ENCODE data around the gene MIPEP. TPM values are rescaled to one million over a fixed set of nuclear protein-coding genes. Genes with fewer than 3 reads are reported as not detected.

MIPEP gene
- total and polyA plus RNA-seq, 4 donors, result 3.6 to 9.1 (median 6.5) TPM

DNA sequence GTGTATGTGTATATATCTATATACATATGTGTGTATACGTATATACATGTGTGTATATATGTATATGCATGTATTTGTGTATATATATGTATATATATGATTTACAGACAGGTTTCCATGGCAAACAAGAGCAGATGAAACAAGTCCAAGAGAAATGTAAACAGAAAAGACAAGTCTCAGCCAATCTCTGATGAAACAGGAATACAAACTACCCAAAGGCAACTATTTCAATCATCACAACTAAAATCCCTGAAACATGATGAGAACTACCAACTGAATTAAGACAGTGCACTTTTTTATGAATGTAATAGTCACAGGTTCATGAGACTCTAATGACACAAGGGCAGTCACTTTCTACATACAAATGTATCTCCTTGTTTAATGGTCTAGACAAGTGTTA, 178.8 kb downstream of the MIPEP start:
- Histone ChIP-seq H3K9me3 (ENCODE audit: control insufficient read depth, low read length) (no peaks in the 10 kb centered on the region), H3K27ac (ENCODE audit: low read depth in 1 of 2, low read length in 2 of 2) (no peak overlapping the region), H3K27me3 (ENCODE audit: control insufficient read depth in 1 of 2, insufficient read depth in 2 of 2, low read length in 1 of 2) (no peaks in the 10 kb centered on the region), H3K4me1 (ENCODE audit: control insufficient read depth in 1 of 2, insufficient read depth in 2 of 2, low read length in 2 of 2) (no peaks in the 10 kb centered on the region), H3K4me3 (ENCODE audit: low read length in 2 of 2) (no peak overlapping the region), H3K36me3 (ENCODE audit: control insufficient read depth in 1 of 2, insufficient read depth in 2 of 2, low read length in 1 of 2) (no peaks in the 10 kb centered on the region)
- DNase-seq, result no peak
- intact Hi-C loops (cut with DNase I), result loop anchor here in 1 of 2 donors (10.0 kb wide), 1 partner anchor 164 kb away; no protein-coding TSS in a partner anchor
- no peak for ATAC-seq (ENCODE audit: low FRiP score)
- WGBS, 2 donors, result 96 to 97% methylated on average over 1 of the region's 1 CpG

DNA sequence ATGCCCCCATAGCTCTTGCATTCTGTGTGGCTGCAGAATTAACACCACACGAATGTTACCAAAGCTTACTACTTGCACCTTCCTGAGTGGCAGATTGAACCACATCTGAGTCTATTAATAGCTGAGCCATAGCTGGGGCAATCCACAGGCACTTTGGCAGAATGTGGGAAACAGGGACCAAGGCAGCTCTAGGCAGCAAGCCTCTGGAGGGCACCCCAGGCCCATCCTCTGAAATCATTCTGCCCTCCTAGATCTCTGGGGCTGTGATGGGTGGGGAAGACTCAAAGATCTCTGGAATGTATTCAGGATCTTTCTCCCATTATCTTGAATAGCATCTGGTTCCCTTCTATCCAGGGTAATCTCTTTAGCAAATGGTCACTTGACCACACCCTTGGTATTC, 179.7 kb downstream of the MIPEP start:
- no peaks in the 10 kb centered on the region for H3K4me1 ChIP-seq (ENCODE audit: control insufficient read depth in 1 of 2, insufficient read depth in 2 of 2, low read length in 2 of 2)
- no peak overlapping the region for H3K27ac ChIP-seq (ENCODE audit: low read depth in 1 of 2, low read length in 2 of 2)
- no peak for DNase-seq
- intact Hi-C loops (cut with DNase I), result no loop called here
- no peak for ATAC-seq (ENCODE audit: low FRiP score)
- H3K9me3 ChIP-seq (ENCODE audit: control insufficient read depth, low read length), result no peaks in the 10 kb centered on the region
- H3K36me3 ChIP-seq (ENCODE audit: control insufficient read depth in 1 of 2, insufficient read depth in 2 of 2, low read length in 1 of 2), result no peaks in the 10 kb centered on the region
- H3K27me3 ChIP-seq (ENCODE audit: control insufficient read depth in 1 of 2, insufficient read depth in 2 of 2, low read length in 1 of 2), result no peaks in the 10 kb centered on the region
- H3K4me3 ChIP-seq (ENCODE audit: low read length in 2 of 2), result no peak overlapping the region
- 27 to 38% methylated on average over 1 of the region's 1 CpG for WGBS, 2 donors

DNA sequence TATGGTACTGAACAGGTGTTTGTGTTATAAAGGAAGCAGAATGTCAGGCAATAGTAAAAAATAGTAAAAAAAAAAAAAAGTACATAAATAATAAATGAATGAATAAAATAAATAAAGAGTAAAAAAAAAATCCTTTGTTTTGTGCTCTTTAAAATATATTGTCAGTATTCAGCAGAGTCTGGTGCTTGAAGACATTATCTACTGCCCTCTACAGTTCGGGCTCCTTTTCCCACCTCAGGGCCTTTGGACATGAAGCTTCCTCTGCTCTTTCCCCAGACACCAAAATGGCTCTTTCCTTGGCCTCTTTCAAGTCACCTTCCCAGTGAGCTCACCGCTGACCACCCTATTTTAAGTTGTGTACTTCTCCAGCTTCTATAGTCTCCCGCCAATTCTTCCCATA, 181.5 kb downstream of the MIPEP start:
- no peaks in the 10 kb centered on the region for H3K27me3 ChIP-seq (ENCODE audit: control insufficient read depth in 1 of 2, insufficient read depth in 2 of 2, low read length in 1 of 2)
- ATAC-seq (ENCODE audit: low FRiP score) (no peak), DNase-seq (no peak)
- intact Hi-C loops (cut with DNase I), result no loop called here
- no peak overlapping the region for H3K4me3 ChIP-seq (ENCODE audit: low read length in 2 of 2)
- H3K9me3 ChIP-seq (ENCODE audit: control insufficient read depth, low read length), result no peaks in the 10 kb centered on the region
- H3K4me1 ChIP-seq (ENCODE audit: control insufficient read depth in 1 of 2, insufficient read depth in 2 of 2, low read length in 2 of 2), result no peaks in the 10 kb centered on the region
- WGBS, 2 donors, result 96 to 98% methylated on average over 3 of the region's 3 CpGs
- H3K36me3 ChIP-seq (ENCODE audit: control insufficient read depth in 1 of 2, insufficient read depth in 2 of 2, low read length in 1 of 2), result no peaks in the 10 kb centered on the region
- H3K27ac ChIP-seq (ENCODE audit: low read depth in 1 of 2, low read length in 2 of 2), result no peak overlapping the region

DNA sequence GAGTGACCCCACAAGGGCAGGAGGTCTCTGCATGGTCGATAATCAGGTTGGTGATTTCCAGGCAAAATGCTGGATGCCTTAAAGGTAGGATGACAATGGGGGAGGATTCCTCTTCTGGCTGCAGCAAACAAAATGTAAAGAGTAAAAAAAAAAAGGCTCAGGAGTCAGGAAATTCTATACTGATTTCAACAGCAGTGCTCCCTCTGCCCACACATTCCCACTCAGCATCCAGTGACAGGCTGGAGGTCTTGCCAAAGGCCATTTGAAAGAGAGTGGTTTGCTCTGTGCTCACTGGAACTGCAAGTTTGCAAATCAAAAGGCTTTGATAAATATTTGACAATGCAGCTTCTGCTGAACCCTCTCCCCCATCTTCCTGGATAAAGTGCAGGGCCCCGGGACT, 183.6 kb downstream of the MIPEP start:
- H3K27ac ChIP-seq (ENCODE audit: low read depth in 1 of 2, low read length in 2 of 2), result no peak overlapping the region
- no peaks in the 10 kb centered on the region for H3K4me1 ChIP-seq (ENCODE audit: control insufficient read depth in 1 of 2, insufficient read depth in 2 of 2, low read length in 2 of 2)
- no peak overlapping the region for H3K4me3 ChIP-seq (ENCODE audit: low read length in 2 of 2)
- H3K36me3 ChIP-seq (ENCODE audit: control insufficient read depth in 1 of 2, insufficient read depth in 2 of 2, low read length in 1 of 2), result no peaks in the 10 kb centered on the region
- DNase-seq (no peak), ATAC-seq (ENCODE audit: low FRiP score) (no peak)
- intact Hi-C loops (cut with DNase I), result no loop called here
- H3K9me3 ChIP-seq (ENCODE audit: control insufficient read depth, low read length), result no peaks in the 10 kb centered on the region
- no peaks in the 10 kb centered on the region for H3K27me3 ChIP-seq (ENCODE audit: control insufficient read depth in 1 of 2, insufficient read depth in 2 of 2, low read length in 1 of 2)
- WGBS, 2 donors, result 92% methylated on average over 2 of the region's 2 CpGs

DNA sequence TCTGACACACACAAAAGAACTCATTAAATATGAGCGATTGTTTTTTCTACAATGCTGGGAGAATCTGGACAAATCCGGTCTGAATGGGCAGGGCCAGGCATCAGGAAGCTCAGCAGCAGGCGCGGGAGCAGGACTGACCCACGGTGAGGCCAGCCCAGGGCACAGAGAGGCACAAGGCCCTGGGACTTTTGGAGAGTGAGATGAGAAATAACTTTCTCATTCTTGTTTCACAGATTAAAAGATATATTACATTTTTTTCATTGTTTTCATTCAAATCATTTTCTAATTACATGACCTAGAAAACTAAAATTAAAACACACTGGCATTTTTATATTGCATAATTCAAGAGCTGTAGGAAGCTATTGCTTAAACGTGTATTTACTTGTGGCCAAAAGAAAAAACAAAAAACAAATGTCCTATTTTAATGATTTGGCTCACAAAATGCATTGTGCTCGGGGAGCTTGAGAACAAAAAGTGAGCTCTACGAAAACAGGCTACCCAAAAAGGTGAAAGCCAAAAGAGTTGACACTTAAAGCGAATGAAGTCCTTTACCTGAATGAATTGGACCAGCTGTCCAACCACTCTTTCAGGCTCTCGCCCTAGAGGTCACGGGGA, 185.8 kb downstream of the MIPEP start:
- intact Hi-C loops (cut with DNase I), result no loop called here
- H3K4me1 ChIP-seq (ENCODE audit: control insufficient read depth in 1 of 2, insufficient read depth in 2 of 2, low read length in 2 of 2), result no peaks in the 10 kb centered on the region
- H3K9me3 ChIP-seq (ENCODE audit: control insufficient read depth, low read length), result no peaks in the 10 kb centered on the region
- DNase-seq, result no peak
- H3K27me3 ChIP-seq (ENCODE audit: control insufficient read depth in 1 of 2, insufficient read depth in 2 of 2, low read length in 1 of 2), result no peaks in the 10 kb centered on the region
- no peak overlapping the region for H3K4me3 ChIP-seq (ENCODE audit: low read length in 2 of 2)
- 74% methylated on average over 11 of the region's 11 CpGs for WGBS, 2 donors
- ATAC-seq (ENCODE audit: low FRiP score), result peak; percentile 49
- no peak overlapping the region for H3K27ac ChIP-seq (ENCODE audit: low read depth in 1 of 2, low read length in 2 of 2)
- H3K36me3 ChIP-seq (ENCODE audit: control insufficient read depth in 1 of 2, insufficient read depth in 2 of 2, low read length in 1 of 2), result no peaks in the 10 kb centered on the region

DNA sequence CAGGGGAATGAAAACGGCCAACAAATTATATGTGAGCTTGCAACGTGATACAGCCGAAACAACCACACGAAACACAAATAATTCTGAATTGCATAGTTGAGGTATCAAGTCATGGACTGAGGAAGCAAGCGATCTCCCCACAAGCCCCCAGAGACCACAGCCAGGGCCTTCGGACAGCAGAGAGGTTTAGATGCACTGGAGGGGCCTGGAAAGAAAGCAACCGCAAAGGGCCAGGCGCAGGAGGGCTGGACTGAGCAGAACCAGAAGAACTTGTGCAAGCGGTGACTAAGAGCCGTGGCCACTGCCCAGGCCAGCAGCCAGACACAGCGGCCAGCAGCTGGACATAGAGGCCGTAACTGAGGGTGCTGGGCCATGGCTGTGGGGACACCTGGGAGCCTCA, 187.6 kb downstream of the MIPEP start:
- Histone ChIP-seq H3K4me3 (ENCODE audit: low read length in 2 of 2) (no peak overlapping the region), H3K4me1 (ENCODE audit: control insufficient read depth in 1 of 2, insufficient read depth in 2 of 2, low read length in 2 of 2) (no peaks in the 10 kb centered on the region), H3K9me3 (ENCODE audit: control insufficient read depth, low read length) (no peaks in the 10 kb centered on the region), H3K36me3 (ENCODE audit: control insufficient read depth in 1 of 2, insufficient read depth in 2 of 2, low read length in 1 of 2) (no peaks in the 10 kb centered on the region), H3K27me3 (ENCODE audit: control insufficient read depth in 1 of 2, insufficient read depth in 2 of 2, low read length in 1 of 2) (no peaks in the 10 kb centered on the region), H3K27ac (ENCODE audit: low read depth in 1 of 2, low read length in 2 of 2) (no peak overlapping the region)
- ATAC-seq (ENCODE audit: low FRiP score) (peak; percentile 91), DNase-seq (peak; percentile 90 to 91)
- intact Hi-C loops (cut with DNase I), result no loop called here
- WGBS, 2 donors, result 86 to 91% methylated on average over 12 of the region's 12 CpGs

DNA sequence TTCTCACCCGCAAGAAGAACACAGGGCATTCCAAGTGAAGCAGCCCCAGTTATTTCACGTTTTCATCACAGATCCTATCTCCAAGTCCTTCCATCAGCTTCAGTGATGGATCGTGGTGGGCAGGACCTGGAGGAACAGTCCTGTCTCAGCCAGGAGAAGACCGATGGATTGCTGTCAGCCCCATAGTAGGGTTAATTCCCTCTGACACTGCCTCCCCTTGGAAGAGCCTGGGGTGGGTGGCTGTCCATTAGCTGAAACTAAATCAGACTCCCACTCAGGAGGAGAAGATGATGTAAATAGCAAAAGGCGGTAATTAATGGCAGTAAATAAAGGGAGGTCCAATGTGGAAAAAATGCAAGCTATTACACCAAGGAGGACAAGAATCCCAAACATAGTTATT, 188.0 kb downstream of the MIPEP start:
- Histone ChIP-seq H3K4me3 (ENCODE audit: low read length in 2 of 2) (no peak overlapping the region), H3K4me1 (ENCODE audit: control insufficient read depth in 1 of 2, insufficient read depth in 2 of 2, low read length in 2 of 2) (no peaks in the 10 kb centered on the region), H3K27ac (ENCODE audit: low read depth in 1 of 2, low read length in 2 of 2) (no peak overlapping the region), H3K27me3 (ENCODE audit: control insufficient read depth in 1 of 2, insufficient read depth in 2 of 2, low read length in 1 of 2) (no peaks in the 10 kb centered on the region), H3K9me3 (ENCODE audit: control insufficient read depth, low read length) (no peaks in the 10 kb centered on the region), H3K36me3 (ENCODE audit: control insufficient read depth in 1 of 2, insufficient read depth in 2 of 2, low read length in 1 of 2) (no peaks in the 10 kb centered on the region)
- ATAC-seq (ENCODE audit: low FRiP score) (peak; percentile 6), DNase-seq (no peak)
- 94% methylated on average over 5 of the region's 5 CpGs for WGBS, 2 donors
- intact Hi-C loops (cut with DNase I), result no loop called here

DNA sequence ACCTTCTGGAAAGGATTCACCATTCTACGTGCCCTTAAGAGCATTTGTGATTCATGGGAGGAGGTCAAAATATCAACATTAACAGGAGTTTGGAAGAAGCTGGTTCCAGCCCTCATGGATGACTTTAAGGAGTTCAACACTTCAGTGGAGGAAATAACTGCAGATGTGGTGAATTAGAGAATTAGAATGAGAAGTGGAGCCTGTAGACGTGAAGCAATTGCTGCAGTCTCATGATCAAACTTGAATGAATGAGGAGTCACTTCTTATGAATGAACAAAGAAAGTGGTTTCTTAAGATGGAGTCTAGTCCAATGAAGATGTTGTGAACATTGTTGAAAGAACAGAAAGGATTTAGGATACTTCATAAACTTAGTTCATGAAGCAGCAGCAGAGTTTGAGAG, 189.9 kb downstream of the MIPEP start:
- intact Hi-C loops (cut with DNase I), result no loop called here
- no peaks in the 10 kb centered on the region for H3K36me3 ChIP-seq (ENCODE audit: control insufficient read depth in 1 of 2, insufficient read depth in 2 of 2, low read length in 1 of 2)
- H3K4me1 ChIP-seq (ENCODE audit: control insufficient read depth in 1 of 2, insufficient read depth in 2 of 2, low read length in 2 of 2), result no peaks in the 10 kb centered on the region
- no peak overlapping the region for H3K4me3 ChIP-seq (ENCODE audit: low read length in 2 of 2)
- H3K27me3 ChIP-seq (ENCODE audit: control insufficient read depth in 1 of 2, insufficient read depth in 2 of 2, low read length in 1 of 2), result no peaks in the 10 kb centered on the region
- no peak overlapping the region for H3K27ac ChIP-seq (ENCODE audit: low read depth in 1 of 2, low read length in 2 of 2)
- H3K9me3 ChIP-seq (ENCODE audit: control insufficient read depth, low read length), result no peaks in the 10 kb centered on the region
- WGBS, 2 donors, result 90 to 94% methylated on average over 2 of the region's 2 CpGs
- ATAC-seq (ENCODE audit: low FRiP score) (no peak), DNase-seq (no peak)

DNA sequence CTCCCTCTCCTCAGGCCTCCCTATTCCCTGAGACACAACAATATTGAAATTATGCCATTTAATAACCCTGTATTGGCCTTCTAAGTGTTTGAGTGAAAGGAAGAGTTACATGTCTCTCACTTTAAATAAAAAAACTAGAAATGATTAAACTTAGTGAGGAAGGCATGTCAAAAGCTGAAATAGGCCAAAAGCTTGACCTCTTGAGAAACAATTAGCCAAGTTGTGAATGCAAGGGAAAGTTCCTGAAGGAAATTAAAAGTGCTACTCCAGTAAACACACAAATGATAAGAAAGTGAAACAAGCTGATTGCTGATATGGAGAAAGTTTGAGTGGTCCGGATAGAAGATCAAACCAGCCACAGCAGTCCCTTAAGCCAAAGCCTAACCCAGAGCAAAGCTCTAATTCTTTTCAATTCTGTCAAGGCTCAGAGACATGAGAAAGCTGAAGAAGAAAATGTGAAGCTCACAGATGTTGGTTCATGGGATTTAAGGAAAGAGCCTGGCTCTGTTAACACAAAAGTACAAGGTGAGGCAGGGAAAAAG, 191.4 kb downstream of the MIPEP start:
- Histone ChIP-seq H3K9me3 (ENCODE audit: control insufficient read depth, low read length) (no peaks in the 10 kb centered on the region), H3K27me3 (ENCODE audit: control insufficient read depth in 1 of 2, insufficient read depth in 2 of 2, low read length in 1 of 2) (no peaks in the 10 kb centered on the region), H3K4me1 (ENCODE audit: control insufficient read depth in 1 of 2, insufficient read depth in 2 of 2, low read length in 2 of 2) (no peaks in the 10 kb centered on the region), H3K36me3 (ENCODE audit: control insufficient read depth in 1 of 2, insufficient read depth in 2 of 2, low read length in 1 of 2) (no peaks in the 10 kb centered on the region), H3K27ac (ENCODE audit: low read depth in 1 of 2, low read length in 2 of 2) (no peak overlapping the region), H3K4me3 (ENCODE audit: low read length in 2 of 2) (no peak overlapping the region)
- intact Hi-C loops (cut with DNase I), result no loop called here
- ATAC-seq (ENCODE audit: low FRiP score), result no peak
- DNase-seq, result no peak
- WGBS, 2 donors, result 88 to 91% methylated on average over 1 of the region's 1 CpG
